HG03175 (cell line): ENCODE data around the gene RHOH.
"Not testable (repeated sequence)": the region's sequence is repeated elsewhere in the genome, so short reads cannot be mapped to it uniquely, and the experiment has no call there.

Experiments
- ATAC-seq: cut with Tn5 transposase; IDR thresholded peaks from one replicate; pipeline ENCODE4 v1.9.1; 2021; ENCODE audit warnings: mild to moderate bottlenecking, moderate library complexity; ENCODE audit not compliant: unreplicated experiment

RHOH gene

GRCh38 chr4:40256817-40257216, 60.0 kb downstream of the RHOH start:
- no peak for ATAC-seq

DNA sequence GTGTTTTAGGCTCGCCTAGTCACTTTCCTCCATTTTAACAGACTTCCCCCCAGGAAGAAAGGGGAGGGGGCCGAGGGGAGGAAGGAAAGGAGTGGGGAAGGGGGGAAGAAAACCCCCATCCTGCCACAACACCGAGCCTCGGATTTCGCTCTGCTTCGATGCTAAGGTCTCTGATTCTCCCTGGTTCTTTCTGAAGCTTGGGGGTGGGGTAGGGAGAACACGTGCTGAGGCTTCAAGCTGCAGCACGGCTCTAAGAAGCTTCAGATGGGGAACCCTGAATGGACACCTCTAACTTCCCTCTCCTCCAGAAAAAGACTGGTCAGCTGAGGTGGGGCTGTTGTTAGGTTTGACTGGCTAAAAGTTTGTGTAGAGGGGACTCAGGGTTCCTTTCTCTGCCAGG, 61.8 kb downstream of the RHOH start:
- no peak for ATAC-seq

GRCh38 chr4:40261231-40262076, 64.6 kb downstream of the RHOH start:
- no peak for ATAC-seq

DNA sequence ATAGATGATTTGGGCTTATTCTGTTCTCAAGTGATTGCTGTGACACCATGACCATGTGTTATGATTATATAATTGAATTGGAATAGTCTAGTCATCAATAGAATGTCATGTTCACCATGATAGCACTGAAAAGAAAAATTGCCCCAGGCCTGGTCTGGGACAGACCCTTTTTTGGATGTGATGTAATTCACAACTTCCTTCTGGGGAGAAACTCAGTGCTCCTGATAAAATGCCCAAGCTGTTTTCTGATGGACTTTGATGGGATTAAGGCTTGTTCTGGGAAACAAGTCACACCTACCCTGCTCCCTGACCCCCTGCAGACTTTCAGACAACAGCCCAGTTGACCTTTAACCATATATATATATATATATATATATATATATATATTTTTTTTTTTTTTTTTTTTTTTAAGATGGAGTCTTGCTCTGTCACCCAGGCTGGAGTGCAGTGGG, 65.3 kb downstream of the RHOH start:
- ATAC-seq = no peak

GRCh38 chr4:40262861-40263260, 66.0 kb downstream of the RHOH start:
- no peak for ATAC-seq

- no peak for ATAC-seq
Observed at GRCh38 chr4:40264497-40264896, 67.7 kb downstream of the RHOH start.

- ATAC-seq = no peak
Observed at GRCh38 chr4:40264995-40265909, 68.4 kb downstream of the RHOH start.

DNA sequence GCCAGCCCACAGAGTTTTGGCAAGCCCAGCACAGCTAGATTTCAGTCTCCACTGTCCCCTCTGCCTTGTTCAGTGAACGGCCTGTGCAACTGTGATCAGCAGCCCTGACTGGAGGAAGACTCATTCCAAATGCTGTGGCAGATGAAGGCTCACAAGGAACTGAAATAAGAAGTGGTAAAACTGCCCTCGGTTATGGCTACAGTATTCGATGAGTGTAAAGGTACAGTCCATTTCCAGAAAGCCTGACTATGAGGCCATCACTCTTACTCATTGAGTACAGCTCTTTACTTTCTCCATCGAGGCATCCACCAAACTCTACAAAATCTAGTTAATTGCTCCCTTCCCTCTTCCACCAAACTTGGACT, 69.1 kb downstream of the RHOH start:
- no peak for ATAC-seq

DNA sequence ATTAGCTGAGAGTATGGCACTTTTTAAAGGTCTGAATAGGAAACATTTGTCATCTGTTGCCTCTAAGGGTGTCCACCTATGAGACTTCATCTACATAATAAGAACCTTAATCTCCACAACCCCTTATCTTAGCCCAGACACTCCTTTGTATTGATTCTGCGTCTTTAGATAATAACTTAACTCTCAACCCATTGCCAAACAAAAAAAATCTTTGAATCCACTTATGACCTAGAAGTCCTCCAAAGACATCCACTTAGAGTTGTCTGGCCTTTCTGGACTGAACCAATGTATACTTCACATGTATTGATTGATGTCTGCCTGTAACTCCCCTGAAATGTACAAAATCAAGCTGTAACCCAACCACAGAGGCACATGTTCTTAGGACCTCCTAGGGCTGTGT, 72.3 kb downstream of the RHOH start:
- ATAC-seq = no peak

DNA sequence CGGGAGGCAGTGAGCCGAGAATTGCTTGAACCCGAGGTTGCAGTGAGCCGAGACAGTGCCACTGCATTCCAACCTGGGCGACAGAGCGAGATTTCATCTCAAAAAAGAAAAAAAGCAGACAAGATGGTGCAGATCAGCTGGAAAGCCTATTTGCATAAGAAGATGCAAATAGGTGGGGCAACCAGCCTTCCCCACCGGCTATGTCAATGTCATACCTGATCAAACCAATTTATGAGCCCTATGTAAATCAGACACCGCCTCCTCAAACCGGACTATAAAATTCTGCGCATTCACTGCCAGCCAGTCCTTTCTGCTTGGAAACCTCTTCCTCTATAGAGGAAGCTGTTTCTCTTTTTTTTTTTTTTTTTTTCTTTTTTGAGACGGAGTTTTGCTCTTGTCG, 73.8 kb downstream of the RHOH start:
- no peak for ATAC-seq

DNA sequence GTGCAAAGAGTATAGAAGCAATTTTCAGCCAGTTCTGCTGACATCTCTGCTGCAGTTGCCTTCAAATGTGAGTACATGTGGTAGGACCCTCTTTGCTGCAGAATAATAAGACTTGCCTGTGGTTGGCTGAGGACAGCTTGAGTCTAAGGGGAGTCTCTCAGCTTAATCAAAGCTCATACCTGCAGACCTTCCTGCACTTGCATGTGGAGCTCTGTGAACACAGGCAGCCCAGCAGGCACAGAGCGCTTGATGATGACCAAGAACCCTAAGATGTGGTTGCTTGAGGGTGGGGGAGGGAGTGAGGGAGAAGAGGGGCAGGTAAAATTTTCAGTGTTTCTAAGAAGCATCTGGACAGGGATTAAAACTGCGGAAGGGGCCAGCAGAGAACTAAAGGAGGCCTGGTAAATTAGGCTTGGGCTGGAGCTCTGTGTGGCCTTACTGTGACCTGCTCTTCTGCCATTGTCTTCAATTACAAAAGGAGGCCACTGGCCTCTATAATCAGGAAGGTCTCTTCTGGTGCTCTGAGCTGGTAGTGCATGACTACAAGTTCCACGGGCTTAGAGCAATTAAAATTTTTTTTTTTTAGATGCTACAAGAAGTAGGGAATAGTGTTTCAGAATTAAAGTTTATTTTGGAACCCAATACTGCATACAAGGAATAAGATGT, 78.4 kb downstream of the RHOH start:
- ATAC-seq = no peak

DNA sequence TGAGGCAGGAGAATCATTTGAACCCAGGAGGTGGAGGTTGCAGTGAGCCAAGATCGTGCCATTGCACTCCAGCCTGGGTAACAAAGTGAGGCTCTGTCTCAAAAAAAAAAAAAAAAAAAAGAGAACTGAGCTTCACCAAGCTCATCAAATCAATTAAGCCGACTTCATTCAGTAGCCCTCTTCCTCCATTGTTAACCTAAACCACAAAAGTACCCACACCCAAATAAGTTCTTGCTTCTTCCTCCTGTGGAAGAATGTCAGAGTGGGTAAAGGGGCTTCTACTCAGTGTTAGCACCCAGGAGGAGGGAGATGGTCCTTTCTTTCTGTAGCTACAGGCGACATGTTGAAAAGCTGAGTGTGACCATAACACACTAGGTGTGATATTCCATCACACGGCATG, 79.7 kb downstream of the RHOH start:
- ATAC-seq = no peak

DNA sequence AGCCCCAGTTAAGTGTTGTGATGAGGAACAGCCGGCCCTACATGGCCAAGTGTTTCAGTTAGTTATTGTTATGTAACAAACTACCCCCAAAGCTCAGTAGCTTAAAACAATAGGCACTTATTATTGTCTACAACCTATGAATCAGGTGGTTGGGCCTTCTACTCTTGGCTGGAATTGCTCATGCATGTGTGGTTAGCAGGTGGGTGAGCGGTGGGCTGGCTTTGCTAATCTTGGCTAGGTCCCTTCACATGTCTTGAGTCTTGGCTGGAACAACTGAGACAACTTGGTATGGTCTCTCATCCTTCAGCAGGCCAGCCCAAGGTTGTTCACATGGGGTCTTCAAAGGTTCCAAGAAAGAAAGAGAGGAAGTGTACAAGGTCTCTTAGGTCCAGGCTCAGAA, 83.8 kb downstream of the RHOH start:
- no peak for ATAC-seq

- no peak for ATAC-seq
Observed at GRCh38 chr4:40281099-40281498, 84.3 kb downstream of the RHOH start.

GRCh38 chr4:40281913-40282312, 85.1 kb downstream of the RHOH start:
- ATAC-seq = no peak

GRCh38 chr4:40282857-40283256, 86.0 kb downstream of the RHOH start:
- ATAC-seq = not testable (repeated sequence)

- ATAC-seq = no peak
Observed at GRCh38 chr4:40283413-40283812, 86.6 kb downstream of the RHOH start.

- ATAC-seq = no peak
Observed at GRCh38 chr4:40283968-40284367, 87.1 kb downstream of the RHOH start.

GRCh38 chr4:40285692-40286091, 88.9 kb downstream of the RHOH start:
- ATAC-seq = no peak

DNA sequence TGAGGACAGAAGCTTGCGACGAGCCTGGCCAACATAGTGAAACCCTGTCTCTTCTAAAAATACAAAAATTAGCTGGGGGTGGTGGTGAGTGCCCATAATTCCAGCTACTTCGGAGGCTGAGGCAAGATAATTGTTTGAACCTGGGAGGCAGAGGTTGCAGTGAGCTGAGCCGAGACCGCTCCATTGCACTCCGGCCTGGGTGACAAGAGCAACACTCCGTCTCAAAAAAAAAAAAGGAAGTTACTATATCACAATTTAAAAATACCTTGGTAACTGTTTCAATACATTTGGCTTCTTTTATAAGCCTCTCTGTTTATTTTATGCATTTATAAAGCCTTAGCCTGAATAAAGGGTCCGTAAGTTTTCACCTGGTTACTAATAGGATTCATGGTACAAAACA, 91.7 kb downstream of the RHOH start:
- no peak for ATAC-seq
